Stimulated activated naive CD8-positive, alpha-beta T cell treated with anti-CD3 and anti-CD28 coated beads, Interleukin-15, Interleukin-2, amounts not matched to agents 100 ng/mL and 50 ng/mL, for 24 hours (primary cell): ENCODE results near the gene CNR1.

Source experiments
- H3K27ac Mint-ChIP-seq: one replicate; pipeline ENCODE4 v1.8.0; 2021; ENCODE audit warnings: mild to moderate bottlenecking, mixed read lengths
- H3K27me3 Mint-ChIP-seq: one replicate; pipeline ENCODE4 v1.8.0; 2021; ENCODE audit warnings: mixed read lengths
- H3K36me3 Mint-ChIP-seq: one replicate; pipeline ENCODE4 v1.8.0; 2021; ENCODE audit warnings: low read depth, mixed read lengths
- H3K4me1 Mint-ChIP-seq: one replicate; pipeline ENCODE4 v1.8.0; 2021; ENCODE audit warnings: low read depth, mixed read lengths
- H3K4me3 Mint-ChIP-seq: one replicate; pipeline ENCODE4 v1.8.0; 2021; ENCODE audit warnings: mild to moderate bottlenecking, mixed read lengths
- H3K9me3 Mint-ChIP-seq: one replicate; pipeline ENCODE4 v1.8.0; 2021; ENCODE audit warnings: mixed read lengths

CNR1 gene

DNA sequence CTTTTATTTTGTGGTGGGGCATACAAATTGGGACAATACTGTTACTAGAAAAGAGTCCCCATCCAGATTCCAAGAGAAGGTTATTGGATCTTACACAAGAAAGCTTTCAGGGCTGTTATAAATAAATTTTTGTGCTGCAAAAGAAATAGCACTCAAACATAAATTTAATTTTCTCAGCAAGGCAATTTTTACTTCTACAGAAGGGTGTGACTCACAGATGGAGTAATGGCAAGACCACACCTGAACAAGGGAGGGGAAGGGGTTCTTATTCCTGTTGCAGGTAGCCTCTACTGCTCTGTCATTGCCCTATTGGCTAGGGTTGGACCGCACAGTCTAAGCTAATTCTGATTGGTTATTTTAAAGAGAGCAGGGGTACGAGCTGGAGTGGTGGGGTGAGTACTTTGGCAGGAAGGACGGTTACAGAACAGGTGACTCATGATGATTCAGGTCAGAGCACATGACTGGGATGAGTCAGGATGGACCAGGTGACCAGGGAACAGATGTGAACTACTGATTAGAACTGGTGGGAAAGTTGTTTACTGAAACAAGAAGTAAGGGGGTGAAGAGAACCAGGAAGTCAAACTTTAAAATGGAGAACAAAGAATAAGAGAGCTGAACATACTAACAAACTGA, 41.1 kb downstream of the CNR1 start:
- Mint-ChIP-seq H3K4me3 (no peak overlapping the region), H3K27ac (no peak overlapping the region), H3K4me1 (no peaks in the 10 kb centered on the region), H3K27me3 (peaks cover 10% of the 10 kb centered on the region), H3K36me3 (no peaks in the 10 kb centered on the region), H3K9me3 (peaks cover 17% of the 10 kb centered on the region)

DNA sequence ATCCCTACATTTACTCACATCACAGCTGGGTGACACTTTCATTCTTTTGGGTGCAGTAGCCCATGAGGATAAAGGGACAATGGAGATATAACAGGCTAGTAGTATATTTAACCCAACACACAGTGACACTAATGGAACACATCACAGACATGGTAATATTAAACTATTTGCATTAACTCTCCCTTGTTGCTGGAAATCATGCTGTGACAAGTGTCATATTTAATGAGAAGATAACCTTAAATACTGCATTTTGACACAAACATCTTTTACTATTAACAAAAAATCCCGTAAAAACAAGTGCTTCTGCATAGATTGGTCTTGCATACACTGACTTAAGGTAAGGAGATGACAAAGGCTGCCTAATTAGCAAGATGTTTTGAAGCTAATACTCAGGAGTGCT, 45.5 kb downstream of the CNR1 start:
- Mint-ChIP-seq H3K9me3 (peaks cover 15% of the 10 kb centered on the region), H3K27me3 (peaks cover 11% of the 10 kb centered on the region), H3K4me3 (no peak overlapping the region), H3K27ac (no peak overlapping the region), H3K36me3 (no peaks in the 10 kb centered on the region), H3K4me1 (no peaks in the 10 kb centered on the region)

DNA sequence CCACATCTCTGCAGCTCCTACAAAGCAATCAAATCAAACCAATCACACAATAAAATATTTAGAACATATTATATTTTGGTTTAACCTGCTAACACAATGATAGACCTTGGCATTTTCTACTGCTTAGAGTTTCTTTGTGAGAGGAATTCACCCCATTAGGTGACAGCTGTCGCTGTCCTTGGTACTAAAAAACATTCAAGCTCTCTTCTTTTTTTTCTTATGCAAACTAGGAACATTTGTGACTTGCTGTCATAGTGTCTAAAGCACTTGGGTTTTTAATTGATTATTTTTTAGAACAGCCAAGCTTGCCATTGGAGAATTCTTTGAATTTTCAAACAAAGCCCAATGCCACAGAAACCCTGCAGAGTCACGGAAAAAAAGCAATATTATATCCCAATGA, 46.4 kb downstream of the CNR1 start:
- Mint-ChIP-seq H3K9me3 (peaks cover 8% of the 10 kb centered on the region), H3K4me1 (peaks cover 5% of the 10 kb centered on the region), H3K27ac (no peak overlapping the region), H3K36me3 (no peaks in the 10 kb centered on the region), H3K4me3 (no peak overlapping the region), H3K27me3 (peaks cover 11% of the 10 kb centered on the region)

DNA sequence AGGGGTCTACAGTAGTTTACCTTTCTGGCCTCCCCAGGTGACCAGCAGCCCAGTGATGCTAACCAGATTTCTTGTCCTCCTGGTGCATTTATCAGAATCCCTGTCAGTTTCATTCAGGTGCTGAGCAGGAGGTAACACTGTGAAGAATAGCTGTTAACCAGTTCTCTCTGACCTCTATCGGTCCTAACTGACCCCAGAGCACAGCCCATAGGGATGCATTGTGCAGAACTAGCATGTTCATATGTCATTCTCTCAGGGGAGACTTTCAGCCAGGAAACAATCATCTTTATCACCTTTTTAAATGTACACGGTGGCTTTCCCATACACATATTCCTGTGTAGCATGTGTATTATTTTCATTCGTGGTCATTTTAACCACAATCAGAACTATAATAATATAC, 49.9 kb downstream of the CNR1 start:
- Mint-ChIP-seq H3K27me3 (peaks cover 18% of the 10 kb centered on the region), H3K36me3 (no peaks in the 10 kb centered on the region), H3K4me1 (peaks cover 5% of the 10 kb centered on the region), H3K4me3 (no peak overlapping the region), H3K27ac (no peak overlapping the region), H3K9me3 (peaks cover 4% of the 10 kb centered on the region)

DNA sequence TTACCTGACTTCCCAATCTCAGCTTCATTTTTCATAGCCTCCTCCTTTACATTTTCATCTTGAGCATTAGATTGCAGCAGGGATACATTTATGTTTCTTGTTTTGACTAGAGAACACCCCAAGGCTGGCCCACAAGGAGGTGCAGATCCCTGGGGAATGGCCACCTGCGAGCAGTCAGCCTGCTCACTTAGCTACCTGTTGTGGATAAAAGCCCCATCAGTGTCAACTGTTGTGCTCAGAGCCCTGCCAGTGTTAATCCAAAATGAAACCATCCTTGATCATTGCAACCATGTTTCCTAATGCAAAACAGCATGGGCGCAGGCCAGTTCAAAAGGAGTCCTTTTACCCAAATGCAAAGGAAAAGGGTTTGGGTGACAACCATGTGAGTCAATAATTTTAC, 50.8 kb downstream of the CNR1 start:
- peaks cover 4% of the 10 kb centered on the region for H3K9me3 Mint-ChIP-seq
- peaks cover 18% of the 10 kb centered on the region for H3K27me3 Mint-ChIP-seq
- H3K36me3 Mint-ChIP-seq: no peaks in the 10 kb centered on the region
- H3K27ac Mint-ChIP-seq: no peak overlapping the region
- no peak overlapping the region for H3K4me3 Mint-ChIP-seq
- H3K4me1 Mint-ChIP-seq: peaks cover 5% of the 10 kb centered on the region

DNA sequence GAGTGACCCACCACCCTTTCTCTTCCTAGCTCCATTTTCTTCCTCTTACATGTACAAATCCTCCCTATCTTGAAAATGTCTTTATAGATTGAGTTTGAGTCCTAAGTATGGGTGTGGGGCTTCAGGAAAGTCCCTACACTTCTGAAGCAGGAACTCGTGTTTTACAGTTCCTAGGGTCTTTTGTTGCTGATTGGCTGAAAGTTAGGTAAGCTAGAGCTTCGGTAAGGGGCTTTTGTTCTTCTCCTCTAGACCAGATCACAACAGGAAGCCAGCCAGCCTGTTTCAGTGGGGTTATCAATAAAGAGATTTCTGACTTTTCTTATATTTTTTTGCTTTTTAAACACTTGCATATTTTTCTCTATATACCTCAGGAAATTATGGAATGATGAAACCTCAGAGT, 51.3 kb downstream of the CNR1 start:
- Mint-ChIP-seq H3K4me3 (no peak overlapping the region), H3K36me3 (no peaks in the 10 kb centered on the region), H3K27ac (no peak overlapping the region), H3K27me3 (peaks cover 14% of the 10 kb centered on the region), H3K9me3 (no peaks in the 10 kb centered on the region), H3K4me1 (peaks cover 5% of the 10 kb centered on the region)

DNA sequence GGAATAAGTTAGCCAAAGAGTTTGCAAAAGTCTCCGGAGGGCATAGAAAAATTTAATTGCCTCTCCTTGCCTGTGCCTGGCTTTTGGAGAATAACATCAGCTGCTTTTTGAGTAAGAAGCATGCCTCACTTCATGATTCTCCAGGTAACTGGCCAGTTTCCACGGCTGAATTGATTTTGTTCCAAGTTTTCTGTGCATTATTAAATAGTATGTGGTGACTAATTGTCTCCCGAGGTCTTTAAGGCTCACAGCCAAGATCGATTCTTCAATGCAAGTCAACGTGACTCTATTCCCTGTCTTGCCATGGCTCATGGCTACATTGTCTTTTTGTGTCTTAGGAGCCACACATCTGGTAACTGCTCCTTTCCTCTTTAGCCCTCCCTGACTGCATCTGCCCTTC, 54.2 kb downstream of the CNR1 start:
- Mint-ChIP-seq H3K27me3 (peaks cover 9% of the 10 kb centered on the region), H3K9me3 (no peaks in the 10 kb centered on the region), H3K4me3 (no peak overlapping the region), H3K4me1 (peaks cover 5% of the 10 kb centered on the region), H3K27ac (no peak overlapping the region), H3K36me3 (no peaks in the 10 kb centered on the region)

DNA sequence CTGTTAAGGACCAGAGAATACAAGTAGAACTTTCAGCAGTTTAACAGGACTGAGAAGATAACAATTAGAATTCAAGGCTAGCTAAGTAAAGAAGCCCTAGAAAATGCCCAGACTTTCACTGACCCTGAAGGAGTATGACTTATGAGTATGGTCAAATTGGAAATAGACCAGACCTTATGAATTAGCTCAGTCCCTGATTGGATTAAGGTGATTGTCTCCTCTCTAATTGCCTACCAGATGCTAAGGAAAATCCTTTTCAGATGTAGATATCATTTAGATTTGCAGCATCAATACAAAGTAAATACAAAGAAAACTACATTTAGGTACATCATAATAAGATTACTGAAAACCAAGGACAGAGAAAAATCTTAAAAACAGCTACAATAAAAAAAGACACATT, 58.9 kb downstream of the CNR1 start:
- H3K27ac Mint-ChIP-seq: no peak overlapping the region
- H3K27me3 Mint-ChIP-seq: peaks cover 12% of the 10 kb centered on the region
- no peaks in the 10 kb centered on the region for H3K4me1 Mint-ChIP-seq
- H3K4me3 Mint-ChIP-seq: no peak overlapping the region
- no peaks in the 10 kb centered on the region for H3K9me3 Mint-ChIP-seq
- H3K36me3 Mint-ChIP-seq: no peaks in the 10 kb centered on the region

DNA sequence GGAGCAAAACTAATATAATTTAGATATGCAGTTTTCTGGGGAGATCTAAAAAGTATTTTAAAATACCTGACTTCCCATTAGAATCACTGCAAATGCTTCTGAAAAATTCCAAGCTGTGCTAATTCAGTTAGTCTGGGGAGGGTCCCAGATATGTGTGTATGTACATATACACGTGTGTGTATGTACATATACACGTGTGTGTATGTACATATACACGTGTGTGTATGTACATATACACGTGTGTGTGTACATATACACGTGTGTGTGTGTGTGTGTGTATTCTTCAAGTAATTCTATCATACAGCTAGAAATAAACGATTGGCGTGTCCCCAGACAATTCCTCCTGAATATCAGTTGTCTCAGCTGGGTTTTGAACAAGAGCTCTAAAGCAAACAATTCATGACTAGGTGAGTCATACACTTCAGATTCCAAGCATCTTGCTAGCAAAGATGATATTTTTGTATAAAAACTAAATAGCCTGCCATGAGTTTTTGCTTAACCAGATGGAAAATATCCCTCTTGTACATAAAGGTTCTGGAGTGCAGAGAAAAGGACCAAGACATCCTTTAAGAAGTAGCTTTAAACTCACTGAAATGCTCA, 60.3 kb downstream of the CNR1 start:
- no peaks in the 10 kb centered on the region for H3K9me3 Mint-ChIP-seq
- H3K27ac Mint-ChIP-seq: no peak overlapping the region
- H3K36me3 Mint-ChIP-seq: no peaks in the 10 kb centered on the region
- H3K27me3 Mint-ChIP-seq: peaks cover 8% of the 10 kb centered on the region
- H3K4me3 Mint-ChIP-seq: no peak overlapping the region
- H3K4me1 Mint-ChIP-seq: no peaks in the 10 kb centered on the region
